HL-60/S4 (cell line): ENCODE results near the gene PHYH.
"Not testable (repeated sequence)": the region's sequence is repeated elsewhere in the genome, so short reads cannot be mapped to it uniquely, and the experiment has no call there.

Experiments used
- in situ Hi-C: fragments of 300-500 bp; cut with MboI; formaldehyde crosslinking; loops from 2 replicates; pipeline ENCODE4 v1.14.3; 2022; ENCODE audit warnings: low sequenced_read_pairs

Gene PHYH

DNA sequence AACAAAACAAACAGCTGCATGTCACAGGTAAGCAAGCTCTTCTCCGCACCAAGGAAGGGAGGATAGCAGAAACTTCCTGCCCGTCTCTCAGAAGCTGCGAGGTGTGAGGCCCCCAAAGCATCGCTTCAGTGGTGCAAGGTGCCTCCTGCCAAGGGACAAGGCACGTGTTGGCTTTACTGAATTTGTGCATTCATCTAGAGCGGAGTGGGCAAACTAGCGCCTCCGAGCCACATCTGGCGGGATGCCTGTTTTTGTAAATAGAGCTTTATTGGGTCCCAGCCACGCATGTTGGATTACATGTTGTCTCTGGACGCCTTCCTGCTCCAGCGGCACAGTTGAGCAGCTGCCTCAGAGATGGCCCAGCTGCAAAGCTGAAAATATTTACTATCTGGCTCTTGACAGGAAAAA, 27.7 kb downstream of the PHYH start:
- in situ Hi-C loops, result no loop called here

DNA sequence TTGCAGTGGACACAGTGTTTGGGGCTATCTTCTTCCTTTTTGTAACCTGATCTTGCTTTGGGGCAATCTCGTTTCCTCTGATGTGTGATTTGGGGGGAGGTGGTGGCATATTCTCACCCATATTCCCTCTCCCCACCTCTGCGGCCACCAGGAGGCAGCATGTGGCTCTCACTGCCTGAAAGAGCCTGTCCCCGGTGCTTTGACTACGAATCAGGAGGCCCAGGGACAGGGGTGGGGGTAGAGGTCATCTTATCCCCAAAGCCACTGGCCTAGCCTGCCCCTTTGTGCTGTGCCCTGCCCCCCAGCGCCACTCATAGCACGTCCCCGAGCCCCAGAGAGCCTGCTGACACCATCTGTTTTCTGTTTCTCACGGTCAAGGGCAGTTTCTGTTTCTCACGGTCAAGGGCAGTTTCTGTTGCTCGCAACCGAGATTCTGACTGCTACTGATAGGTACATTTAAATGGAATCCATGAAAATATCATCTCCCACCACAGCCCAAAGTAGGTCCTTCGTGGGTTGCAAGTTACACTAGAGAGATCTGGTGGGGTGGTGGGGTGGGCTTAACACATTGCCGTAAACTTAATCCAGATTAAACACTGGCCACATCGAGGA, 28.2 kb downstream of the PHYH start:
- in situ Hi-C loops, result no loop called here

DNA sequence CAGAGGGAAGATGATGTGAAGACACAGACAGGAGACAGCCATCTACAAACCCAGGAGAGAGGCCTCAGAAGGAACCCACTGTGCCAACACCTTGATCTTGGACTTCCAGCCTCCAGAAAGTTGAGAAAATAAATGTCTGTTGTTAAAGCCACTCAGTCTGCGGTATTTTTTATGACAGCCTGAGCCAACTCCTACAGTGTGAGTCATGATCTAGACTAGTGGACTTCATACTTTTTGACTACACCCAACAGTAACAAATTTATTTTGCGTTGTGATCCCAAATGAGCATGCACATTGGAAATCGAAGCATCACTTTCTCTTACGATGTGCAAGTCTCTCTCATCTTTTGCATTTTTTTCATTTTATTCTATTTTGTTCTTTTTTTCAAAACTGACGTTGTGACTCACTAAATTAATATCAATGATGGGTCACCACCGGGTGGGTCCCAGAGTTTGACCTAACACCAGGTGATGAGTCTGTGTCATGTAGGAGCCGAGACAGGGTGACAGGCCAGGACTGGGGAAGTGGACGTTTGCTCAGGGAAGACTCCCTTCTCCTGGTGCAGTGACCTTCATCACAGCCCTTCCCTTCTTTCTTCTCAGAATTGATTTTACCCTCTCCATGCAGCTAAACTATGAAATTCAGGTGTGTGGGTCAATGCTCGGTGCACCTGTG, 28.9 kb downstream of the PHYH start:
- in situ Hi-C loops, result no loop called here

DNA sequence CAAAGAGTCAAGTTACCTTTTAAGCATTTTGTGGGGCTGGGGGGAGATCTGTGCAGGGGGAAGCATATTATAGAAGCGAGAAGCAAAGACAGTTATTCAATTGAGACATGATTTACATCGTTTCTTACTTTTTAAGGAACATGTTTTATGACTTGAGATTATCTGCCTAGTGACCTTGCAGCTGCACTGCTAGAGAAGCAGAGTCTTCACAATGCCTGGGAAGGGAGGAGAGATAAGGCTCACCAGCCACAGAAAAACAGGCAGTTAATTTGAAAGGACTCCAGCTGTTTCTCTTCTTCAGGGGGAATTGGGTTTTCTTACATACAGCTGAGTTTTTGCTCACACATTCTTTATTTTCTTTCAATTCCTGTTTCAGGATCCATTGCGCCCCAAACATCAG, 31.0 kb downstream of the PHYH start:
- in situ Hi-C loops, result no loop called here

DNA sequence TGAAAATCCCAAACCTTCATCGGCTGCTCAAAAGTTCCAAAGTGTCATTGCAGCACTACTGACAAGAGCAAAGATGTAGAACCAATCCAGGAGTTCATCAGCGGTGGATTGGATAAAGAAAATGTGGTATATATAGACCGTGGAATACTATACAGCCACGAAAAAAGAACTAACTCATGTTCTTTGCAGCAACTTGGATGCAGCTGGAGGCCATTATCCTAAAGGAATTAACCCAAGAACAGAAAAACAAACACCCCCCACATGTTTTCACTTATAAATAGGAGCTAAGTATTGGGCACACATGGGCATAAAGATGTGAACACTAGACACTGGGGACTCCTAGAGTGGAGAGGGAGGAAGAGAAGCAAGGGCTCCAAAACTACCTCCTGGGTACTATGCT, 31.6 kb downstream of the PHYH start:
- in situ Hi-C loops, result no loop called here

DNA sequence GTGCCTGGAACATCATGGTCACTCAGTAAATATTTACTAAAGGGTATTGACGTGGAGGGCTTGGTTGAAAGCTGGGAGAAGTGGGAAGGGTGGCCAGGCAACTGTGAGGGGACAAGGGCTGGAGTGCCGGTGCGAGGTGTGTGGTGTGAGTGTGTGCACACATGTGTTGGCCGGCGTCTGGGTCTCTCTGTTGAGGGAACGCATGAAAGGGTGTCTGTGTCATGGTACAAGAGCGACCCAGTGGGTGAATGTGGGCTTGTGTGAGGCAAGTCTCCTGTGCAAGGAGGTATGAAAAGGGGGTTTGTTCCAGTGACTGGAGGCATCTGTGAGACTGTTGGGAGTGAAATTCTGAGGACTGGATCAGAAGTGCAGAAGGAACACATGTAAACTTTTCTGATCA, 36.3 kb downstream of the PHYH start:
- in situ Hi-C loops, result no loop called here

DNA sequence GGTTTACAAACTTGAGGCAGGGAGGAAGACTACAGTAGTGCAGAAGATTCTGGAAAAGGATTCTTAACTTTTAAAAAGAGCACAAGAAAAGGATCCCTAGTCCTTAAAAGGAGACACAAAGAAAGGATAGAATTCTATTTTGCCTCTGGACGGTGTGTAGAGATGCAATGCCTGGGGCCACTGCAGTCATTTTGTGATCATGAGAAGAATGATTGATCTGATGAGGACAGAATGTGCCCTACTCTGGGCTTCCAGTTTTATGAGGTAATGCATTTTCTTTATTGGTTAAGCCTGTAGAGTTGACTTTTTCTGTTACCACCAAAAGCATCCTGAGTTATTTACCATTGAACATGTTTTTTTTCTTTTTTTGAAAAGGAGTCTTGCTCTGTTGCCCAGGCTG, 37.4 kb downstream of the PHYH start:
- in situ Hi-C loops, result no loop called here

DNA sequence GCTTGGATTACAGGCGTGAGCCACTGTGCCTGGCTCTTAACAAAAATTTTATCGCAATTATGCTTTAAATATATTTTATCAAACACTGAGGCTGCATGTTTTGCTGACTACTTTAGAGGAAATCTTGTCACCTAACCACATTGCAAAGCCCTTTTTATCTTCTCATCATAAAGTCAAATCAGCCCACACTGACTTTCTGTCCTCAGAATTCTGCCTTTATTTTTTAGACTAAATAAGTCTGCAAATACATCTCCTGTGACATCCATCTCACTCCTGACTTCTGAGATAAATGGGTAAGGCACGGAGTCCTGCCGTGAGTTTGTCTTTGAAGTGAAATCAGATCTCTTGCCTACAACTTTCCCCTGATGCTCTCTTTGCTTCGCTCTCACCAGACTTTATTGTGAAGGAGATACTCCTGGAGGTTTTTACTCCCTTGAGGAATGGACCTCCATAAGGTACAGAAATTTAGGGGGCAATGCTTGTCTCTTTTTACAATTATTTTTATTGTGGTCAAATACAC, 42.2 kb downstream of the PHYH start:
- in situ Hi-C loops, result no loop called here

DNA sequence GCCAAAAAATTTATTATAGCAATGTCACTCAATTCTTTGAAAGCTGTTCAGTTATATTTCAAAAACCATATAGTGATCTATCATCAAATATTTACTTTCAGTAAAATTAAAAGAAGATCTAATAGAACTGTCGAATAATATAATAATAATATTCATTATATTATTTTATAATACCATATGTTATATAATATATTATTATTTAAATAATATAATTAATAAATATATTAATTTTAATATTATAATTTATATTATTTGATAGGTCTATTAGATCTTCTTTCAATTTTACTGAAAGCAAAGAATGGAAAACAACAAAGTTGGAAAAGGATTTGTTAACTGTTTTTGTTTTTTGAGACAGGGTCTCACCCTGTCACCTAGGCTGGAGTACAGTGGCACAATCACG, 43.2 kb downstream of the PHYH start:
- in situ Hi-C loops, result no loop called here

DNA sequence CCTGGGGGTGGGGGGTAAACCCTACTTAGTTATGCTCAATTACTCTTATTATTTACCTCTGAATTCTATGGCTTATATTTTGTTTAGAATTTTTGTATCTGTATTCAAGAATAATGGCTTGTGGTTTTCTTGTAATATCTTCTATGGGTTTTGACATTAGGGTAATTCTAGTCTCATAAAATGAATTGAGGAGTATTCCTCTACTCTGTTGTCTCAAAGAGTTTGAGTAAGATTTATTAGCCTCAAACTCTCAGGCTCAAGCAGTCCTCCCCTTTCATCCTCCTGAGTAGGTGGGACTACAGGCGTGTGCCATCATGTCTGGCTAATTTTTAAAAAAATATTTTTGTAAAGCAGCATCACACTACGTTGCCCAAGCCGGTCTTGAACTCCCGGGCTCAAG, 46.1 kb downstream of the PHYH start:
- in situ Hi-C loops, result no loop called here

DNA sequence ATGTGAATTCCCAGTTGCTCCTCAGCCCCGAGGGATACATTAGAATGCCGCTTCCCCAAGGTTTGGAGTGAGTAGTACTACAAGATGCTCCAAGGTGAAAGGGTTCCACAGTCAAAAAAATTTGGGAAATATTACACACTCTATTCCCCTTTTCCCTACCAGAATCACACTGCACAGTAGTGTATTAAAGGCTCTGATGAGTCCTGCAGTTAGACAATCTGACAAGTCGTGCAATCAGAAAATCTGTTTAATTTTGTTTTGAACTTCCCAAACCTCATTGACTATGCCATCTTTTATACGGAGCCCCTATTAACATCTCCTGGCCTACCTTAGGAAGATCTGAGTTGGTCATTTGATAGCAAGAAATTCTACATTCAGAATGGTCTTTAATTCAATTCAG, 52.1 kb downstream of the PHYH start:
- in situ Hi-C loops, result no loop called here

DNA sequence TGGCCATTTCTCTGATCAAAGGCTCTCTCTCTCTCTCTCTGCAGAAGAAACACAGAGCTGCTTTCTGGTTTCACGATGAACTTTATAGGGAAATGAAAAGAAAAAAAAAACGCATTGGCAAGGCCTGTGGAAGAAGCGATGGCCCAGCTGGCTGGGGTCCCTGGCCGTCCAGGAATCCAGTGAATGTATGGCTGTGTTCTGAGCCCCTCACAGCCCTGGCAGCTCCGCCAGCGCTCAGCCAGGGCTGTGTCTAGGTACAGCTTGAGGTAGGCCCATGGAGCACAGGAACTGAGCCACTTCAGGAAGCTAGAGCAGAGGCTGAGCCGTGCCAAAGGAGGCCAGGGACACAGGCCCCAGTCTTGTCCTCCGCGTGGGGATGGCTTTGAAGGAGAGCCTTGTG, 52.6 kb downstream of the PHYH start:
- in situ Hi-C loops, result no loop called here

DNA sequence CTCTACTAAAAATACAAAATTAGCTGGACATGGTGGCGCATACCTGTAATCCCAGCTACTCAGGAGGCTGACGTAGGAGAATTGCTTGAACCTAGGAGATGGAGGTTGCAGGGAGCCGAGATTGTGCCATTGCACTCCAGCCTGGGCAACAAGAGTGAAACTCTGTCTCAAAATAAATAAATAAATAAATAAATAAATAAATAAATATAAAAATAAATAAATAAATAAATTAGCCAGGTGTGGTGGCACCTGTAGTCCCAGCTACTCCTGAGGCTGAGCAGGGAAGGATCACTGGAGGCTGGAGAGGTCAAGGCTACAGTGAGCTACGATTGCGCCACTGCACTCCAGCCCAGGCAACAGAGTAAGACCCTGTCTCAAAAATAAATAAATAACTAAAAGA, 57.6 kb downstream of the PHYH start:
- in situ Hi-C loops, result not testable (repeated sequence)

DNA sequence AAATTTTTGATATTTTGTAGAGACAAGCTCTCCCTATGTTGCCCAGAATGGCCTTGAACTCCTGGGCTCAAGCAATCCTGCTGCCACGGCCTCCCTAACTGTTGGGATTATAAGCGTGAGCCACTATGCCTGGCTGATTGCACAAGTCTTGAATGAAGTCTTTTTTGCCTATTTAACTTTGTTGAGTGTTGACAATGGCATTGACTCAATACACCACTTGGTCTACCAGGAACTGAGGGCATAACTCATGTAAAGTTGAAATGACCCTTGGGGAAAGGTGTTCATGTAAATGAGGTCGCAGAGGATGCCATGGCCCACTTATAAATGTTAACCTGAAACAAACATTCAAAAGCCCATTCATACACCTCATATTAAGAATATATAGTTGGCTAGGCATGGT, 58.3 kb downstream of the PHYH start:
- in situ Hi-C loops, result no loop called here

DNA sequence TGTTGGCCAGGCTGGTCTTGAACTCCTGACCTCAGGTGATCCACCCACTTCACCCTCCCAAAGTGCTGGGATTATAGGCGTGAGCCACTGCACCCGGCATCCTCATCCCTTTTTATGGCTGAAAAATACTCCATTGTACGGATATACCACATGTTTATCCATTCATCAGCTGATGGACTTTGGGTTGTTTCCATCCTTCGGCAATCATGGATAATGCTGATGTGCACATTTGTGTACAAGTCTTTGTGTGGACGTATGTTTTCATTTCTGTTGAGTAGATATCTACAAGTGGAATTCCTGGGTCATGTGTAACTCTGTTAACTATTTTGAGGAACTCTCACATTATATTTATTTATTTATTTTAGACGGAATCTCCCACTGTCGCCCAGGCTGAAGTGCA, 59.9 kb downstream of the PHYH start:
- in situ Hi-C loops, result no loop called here

DNA sequence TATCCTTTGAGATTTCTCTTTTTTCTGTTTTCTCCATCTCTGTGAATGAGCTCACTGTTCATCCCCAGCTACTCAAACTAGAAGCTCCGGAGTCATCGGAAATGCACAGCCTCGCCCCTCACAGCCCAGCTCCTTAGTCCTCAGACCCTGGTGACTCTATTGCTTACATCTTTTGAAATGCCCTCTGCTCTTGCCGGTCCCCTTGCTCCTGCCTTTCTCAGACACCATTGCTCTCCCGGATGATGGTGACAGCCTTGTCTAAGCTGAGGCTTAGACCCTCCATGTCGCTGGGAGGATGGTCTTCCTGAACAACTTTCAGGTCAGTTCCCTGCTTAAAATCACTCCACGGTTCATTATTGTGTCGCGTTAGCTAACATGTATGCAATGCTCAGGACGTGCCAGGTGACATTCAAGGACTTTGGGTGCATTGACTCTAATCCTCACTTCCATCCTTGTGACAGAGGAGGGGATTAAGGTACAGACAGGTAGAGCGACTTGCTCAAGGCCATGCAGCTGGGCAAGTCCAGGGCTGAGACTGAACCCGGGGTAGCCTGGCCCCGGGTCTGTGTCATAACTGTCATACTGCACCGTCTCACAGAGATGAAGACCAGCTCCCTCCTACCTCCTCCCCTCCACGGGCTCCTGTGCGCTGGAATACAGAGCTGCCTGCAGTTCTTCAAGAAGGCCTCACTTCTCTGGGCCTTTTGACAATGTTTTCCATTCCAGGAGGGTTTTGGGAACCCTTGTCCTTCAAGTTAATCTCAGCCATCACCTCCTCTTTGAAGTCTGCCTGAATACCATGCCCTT, 61.4 kb downstream of the PHYH start:
- in situ Hi-C loops, result no loop called here

DNA sequence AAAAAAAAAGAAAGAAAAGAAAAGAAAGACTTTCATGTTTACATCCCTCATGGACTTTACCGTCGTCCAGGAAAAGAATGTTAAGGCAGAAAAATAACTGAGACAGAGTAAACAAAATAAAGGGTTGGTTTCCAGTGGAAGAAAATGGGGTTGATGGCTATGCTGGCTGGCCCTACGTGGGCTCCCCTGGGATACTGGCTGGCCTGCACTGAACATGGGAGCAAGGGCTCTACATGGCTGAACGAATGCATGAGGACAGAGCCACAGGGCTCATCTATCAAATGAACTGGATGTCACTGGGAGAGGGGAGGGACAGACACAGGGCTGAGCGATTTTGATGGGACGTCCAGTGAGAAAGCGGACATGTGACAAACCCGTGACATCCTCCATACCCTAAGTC, 63.2 kb downstream of the PHYH start:
- in situ Hi-C loops, result no loop called here

DNA sequence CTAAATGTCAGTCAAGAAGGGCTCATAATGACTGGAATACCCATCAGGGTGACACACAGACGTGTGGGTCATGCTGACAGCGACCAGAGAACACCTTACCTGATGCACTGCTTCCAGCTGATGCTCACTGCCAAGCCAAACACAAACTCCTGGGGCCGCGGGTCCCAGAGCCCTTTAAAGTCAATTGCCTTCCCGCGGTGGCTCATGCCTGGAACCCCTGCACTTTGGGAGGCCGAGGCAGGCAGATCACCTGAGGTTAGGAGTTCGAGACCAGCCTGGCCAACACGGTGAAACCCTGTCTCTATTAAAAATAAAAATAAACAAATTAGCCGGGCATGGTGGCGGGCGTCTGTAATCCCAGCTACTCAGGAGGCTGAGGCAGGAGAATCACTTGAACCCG, 65.1 kb downstream of the PHYH start:
- in situ Hi-C loops, result not testable (repeated sequence)

DNA sequence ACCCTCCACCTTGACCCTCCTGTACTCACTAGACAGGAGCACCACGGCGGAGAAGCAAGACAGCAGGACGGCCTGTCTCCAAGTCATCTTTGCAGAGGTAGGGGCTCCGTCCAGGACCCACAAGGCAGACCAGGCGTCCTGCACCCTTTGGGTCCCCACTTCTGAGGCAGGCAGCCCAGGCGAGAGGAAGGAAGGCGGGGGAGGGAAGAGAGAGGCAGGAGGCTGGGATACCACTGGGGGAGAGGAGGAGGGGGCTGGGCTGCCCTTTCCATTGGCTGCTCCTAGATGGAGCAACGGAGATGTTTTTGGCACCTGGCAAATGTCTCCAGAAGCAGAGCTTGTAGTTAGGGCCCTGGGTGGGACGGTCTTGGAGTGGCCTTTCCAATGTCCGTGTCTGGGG, 65.7 kb downstream of the PHYH start, which contains the start of gene UCMA:
UCMA (minus strand) TSS at position 203 of the 400 bp plus-strand sequence; CDS start at position 87, 116 bp downstream.
- in situ Hi-C loops, result no loop called here

DNA sequence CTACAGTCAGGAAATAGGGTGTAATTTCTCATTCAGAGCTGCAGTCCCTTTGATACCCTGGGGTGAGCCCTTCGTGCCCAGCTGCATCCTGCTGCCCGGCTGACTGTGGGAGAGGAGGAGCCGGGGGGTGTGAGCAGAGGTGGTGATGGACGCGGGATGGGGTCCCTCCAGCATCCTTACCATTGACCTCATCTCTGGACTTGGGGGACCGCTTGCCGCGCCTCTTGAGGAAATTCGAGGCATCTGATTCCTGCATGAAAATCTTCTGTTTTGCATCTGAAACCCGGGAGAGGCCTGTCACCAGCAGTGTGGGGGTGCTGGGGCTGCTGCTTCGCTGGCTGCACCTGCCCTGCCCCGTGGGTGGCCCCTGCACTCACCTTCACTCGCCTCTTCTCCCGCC, 66.5 kb downstream of the PHYH start:
- in situ Hi-C loops, result no loop called here

DNA sequence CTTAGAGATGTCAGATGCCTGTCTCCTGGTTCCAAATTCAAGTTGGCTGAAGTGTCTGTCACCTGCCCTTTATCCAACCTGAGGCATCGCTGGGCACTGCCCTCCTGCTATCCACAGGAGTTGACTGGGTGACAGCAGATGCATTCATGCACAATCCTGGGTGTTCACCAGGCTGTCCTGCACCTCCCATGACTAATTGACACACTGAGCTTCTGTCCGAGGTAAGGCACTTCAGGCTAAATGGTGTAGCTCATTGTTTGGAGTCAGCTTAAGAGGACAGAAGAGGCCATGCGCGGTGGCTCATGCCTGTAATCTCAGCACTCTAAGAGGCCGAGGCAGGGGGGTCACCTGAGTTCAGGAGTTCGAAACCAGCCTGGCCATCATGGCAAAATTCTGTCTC, 68.1 kb downstream of the PHYH start:
- in situ Hi-C loops, result no loop called here

DNA sequence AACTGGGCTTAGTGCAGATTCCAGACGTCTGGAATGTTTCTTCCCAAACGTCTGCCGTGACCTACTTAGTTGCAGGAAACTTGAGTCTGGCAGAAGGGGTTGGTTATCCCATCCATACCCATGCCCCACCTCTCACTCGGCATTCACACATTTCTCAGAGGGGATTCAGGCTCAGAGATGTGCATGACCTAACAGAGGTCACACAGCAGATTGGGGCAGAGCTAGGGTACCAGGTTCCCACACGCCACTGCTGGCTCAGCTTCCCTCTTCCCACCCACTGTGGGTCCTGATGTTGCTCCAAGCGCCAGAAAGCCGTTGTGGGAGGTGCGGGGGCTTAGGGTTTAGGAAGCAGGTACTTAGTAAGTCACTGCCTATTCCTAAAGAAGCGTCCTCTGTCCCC, 68.7 kb downstream of the PHYH start:
- in situ Hi-C loops, result no loop called here
